Lung microvascular endothelial cell (primary cell): ENCODE results near the gene ASS1. TPM values are rescaled to one million over a fixed set of nuclear protein-coding genes. Genes with fewer than 3 reads are reported as not detected.
"Not testable (repeated sequence)": the region's sequence is repeated elsewhere in the genome, so short reads cannot be mapped to it uniquely, and the experiment has no call there.

Experiments
- DNase-seq, 2 donors: peaks; one replicate each; pipeline versions ENCODE4 v3.0.0 to v3.0.0-alpha.2; 2010; ENCODE audit warnings: low read depth in 2 of 2
- total RNA-seq: library from RNA; depleted of rRNA; stranded (reverse); fragments of >200 nt; gene quantifications from 2 replicates; pipeline ENCODE4 v1.2.1, GENCODE V29; 2014

ASS1 gene
- total RNA-seq, 1 donor from 2014 or later: 3.4 TPM

DNA sequence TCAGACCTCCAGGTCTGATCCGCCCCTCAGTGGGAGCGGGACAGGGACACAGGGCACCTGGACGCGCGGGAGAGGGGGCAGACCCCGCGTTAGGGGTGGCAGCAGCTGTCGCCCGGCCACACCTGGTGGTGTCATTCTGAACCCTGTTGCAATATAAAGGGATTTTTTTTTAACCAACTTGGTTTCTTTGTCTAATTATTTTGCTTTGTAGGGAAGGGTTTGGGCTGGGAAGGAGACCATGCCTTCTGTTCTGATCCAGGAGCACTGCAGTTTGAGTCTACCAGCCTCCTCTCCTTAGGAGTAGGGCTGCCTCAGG is 10.9 kb upstream of the ASS1 start:
- DNase-seq: no peak

DNA sequence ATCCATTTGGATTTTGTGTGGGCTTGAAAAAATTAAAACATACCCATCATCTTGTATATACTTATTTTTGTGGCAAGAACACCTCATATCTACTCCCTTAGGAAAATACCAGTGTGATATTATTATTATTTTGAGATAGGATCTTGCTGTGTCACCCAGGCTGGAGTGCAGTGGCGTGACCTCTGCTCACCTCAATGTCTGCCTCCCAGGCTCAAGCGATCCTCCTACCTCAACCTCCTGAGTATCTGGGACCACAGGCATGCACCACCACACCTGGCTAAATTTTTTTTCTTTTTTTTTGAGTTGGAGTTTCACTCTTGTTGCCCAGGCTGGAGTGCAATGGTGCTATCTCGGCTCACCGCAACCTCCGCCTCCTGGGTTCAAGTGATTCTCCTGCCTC is 10.1 kb upstream of the ASS1 start:
- not testable (repeated sequence) for DNase-seq

DNA sequence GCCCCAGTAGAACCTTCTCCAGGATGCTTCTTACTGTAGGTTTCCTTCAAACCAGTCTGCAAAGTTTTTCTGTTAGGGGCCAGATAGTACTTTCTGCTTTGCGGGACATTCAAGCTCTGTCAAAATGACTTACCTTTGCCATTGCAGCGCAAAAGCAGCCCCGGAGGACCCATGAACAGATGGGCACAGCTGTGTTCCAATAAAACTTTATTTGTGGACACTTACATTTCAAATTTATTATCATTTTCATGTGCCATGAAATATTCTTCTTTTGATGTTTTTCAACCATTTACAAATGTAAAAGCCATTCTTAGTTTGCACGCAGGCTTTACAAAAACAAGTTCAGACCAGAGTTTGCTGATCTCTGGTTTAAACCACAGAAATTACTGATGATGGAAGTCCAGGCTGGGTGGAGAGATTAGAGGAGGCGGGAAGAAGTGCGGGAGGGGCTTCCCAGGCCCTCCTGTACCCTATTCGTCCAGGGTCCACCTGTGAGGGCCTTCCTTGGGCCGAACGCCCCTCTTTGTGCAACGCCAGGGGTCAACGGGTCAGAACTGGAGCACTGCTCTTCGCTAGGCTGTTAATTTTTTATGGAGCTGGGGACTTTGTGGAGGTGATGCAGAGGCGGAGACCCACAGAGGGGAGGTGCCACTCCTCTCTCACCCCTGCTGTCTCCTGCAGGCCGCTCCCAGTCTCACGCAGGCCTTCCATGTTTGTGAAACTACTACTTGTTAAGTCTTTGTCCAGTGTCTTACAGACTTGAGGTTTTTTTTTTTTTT is 7.6 kb upstream of the ASS1 start:
- DNase-seq: no peak

GRCh38 chr9:130438382-130438981 is 6.3 kb upstream of the ASS1 start:
- DNase-seq: no peak

GRCh38 chr9:130441031-130441430 is 3.7 kb upstream of the ASS1 start:
- DNase-seq: no peak

GRCh38 chr9:130442746-130443455 is 1.9 kb upstream of the ASS1 start:
- DNase-seq: no peak

DNA sequence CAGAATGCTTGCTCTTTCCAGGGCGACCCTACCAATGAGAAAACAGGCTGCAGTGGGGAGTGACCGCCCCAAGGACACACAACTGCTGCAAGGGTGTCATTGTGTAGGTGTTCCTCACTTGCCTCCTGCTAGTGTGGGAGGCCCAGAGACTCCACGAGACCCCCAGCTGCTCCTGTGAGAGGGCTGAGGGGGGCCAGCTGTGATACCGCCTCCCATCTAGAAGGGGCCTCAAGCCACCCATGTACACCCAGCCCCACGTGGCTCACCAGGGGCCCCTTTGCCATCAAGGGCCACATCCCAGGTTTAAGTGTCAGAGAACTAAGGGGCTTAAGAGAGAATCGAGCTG is 1.3 kb upstream of the ASS1 start:
- DNase-seq: no peak

GRCh38 chr9:130443840-130444492 is 795 bp upstream of the ASS1 start:
- DNase-seq: no peak

- peak in 1 of 2 donors; percentile 26 for DNase-seq
These were observed 665 bp downstream of the ASS1 start for GRCh38 chr9:130445268-130445983.

- no peak for DNase-seq
These were observed 1.5 kb downstream of the ASS1 start for GRCh38 chr9:130446101-130446861.

- DNase-seq: no peak
These were observed 2.5 kb downstream of the ASS1 start for GRCh38 chr9:130447193-130447816.

DNA sequence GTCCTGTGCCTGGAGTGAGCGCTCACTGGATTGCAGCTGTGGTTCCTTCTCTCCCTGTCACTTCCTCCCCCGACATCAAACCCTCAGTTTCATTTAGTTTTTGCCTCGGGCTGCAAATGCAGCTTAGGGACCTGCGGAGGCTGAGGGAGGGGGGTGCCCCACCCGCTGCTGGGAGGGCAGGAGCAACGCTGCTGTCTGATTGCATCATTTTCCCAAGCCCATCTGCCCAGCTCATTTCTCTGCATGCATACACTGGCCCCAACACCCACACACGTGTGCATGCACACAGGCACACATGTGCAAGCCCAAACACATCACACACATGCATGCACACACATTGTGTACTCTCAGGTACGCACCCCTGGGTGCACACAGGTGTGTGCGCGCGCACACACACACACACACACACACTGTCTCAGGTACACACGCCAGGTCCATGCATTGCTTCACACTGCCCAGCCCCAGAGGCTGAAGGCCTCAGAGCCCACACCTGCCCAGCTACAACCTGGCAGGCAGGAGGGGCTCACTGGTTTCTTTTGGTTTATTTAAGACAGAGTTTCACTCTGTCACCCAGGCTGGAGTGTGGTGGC is 3.4 kb downstream of the ASS1 start:
- no peak for DNase-seq

GRCh38 chr9:130448771-130449603 is 4.2 kb downstream of the ASS1 start:
- DNase-seq: no peak

- no peak for DNase-seq
These were observed 5.7 kb downstream of the ASS1 start for GRCh38 chr9:130450344-130451003.

DNA sequence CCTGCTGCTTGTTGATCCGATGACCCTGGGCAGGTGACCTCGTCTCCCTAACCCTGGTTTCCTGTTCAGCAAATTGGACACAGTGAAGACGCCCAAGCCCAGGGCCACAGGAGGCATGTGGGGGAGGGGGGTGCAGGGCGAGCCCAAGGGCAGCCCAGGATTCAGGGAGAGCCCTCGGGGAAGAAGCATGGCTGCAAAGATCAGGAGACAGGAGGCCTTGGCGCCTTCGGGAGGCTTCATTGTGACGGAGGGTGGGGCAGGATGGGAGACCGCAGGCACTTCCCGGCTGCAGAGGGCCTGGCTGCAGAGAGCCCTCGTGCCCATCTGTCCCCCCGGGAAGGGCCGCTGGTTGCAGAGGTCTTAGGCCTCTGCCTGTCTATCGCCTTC is 6.2 kb downstream of the ASS1 start:
- DNase-seq: no peak

GRCh38 chr9:130451509-130452388 is 7.0 kb downstream of the ASS1 start:
- DNase-seq: peak; percentile 74 to 93

DNA sequence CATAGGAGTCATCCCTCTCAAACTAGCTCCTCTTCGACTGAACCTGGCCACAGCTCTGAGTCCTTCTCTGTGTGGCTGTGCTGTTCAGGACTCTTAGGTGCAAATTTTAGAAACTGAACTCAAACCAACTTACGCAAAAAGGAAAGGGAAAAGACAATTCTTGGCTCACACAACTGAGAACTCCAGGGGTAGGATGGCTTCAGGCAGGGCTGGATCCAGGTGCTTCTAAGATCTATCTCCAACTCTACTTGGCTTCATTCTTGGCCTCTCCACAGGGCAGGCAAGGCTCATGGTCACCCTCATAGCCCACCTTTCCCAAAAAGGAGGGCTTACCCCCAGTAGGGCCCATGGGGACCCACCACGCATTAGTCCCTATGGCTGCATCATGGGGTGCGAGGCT is 8.1 kb downstream of the ASS1 start:
- DNase-seq: no peak

DNA sequence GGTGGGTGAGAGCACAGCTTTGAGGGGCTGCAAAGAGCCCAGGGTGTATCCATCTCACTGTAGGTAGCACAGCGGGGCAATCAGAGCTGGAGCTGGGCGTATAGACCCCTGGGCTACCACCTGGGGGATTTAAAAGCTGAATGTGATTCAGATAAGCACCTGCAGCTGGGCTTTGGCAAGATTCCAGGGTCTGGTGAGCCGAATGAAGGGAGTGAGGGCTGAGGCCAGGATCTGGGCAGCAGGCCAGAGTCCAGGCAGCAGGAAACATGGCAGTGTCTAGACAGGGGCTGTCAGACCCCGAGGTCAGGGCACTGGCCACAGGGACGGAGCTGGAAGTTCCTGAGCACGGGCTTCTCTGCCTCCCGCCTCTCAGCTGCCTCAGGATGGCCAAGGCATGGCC is 8.7 kb downstream of the ASS1 start:
- DNase-seq: peak; percentile 75 to 92
